GM19463 (cell line): Measurements from ENCODE around the gene CCDC170.

Experiments
- ATAC-seq: cut with Tn5 transposase; IDR thresholded peaks from one replicate; pipeline ENCODE4 v1.9.1; 2021; ENCODE audit warnings: mild to moderate bottlenecking, moderate library complexity; ENCODE audit not compliant: unreplicated experiment

Gene CCDC170

DNA sequence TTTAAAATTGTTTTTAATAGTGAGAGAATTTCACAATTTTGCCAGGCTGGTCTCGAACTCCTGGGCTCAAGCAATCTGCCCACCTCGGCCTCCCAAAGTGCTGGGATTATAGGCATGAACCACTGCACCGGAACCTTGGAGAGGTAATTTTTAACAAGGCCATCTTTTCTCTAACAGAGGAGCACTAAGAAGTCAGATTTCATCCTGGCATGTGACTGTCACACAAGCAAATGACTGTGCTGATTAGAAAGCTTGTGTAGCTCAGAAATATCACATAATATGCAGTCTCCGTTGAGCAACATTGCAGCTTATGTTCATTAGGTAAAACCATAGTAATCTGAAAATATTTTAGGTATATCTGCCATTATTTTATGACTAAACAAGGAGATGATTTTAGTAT lies 156.0 kb downstream of the CCDC170 start:
- no peak for ATAC-seq

DNA sequence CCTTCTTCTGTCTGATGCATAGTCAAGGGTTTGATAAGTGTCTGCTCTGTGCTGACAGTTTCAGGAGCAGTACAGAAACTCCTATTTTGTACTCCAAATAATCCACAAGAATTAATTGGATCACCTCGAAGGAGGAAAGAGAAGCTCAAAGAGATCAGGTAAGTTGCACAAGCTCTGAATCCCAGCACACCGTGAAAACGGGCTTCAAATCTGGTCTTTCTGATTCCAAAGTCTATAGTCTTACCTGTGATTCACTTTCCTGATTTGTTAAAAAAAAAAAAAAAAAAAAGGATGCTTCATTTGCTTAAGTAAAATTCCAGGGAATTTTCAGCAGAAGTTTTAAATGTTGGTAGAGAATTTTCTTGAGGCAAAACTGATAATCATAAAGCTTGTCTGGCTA lies 157.8 kb downstream of the CCDC170 start:
- no peak for ATAC-seq

DNA sequence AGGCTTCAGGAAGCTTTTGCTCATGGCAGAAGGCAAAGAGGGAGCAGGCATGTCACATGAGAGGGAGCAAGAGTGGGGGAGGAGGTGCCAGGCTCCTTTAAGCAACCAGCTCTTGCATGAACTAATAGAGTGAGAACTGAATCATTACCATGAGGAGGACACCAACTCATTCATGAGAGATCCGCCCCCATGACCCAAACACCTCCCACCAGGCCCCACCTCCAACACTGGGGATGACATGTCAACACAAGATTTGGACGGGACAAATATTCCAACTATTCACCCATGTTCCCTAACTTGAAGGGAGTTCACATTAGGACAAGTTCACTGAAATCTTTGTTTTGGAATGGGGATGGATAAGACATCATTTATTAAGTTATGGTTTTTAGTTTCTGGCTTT lies 158.5 kb downstream of the CCDC170 start:
- ATAC-seq: no peak

DNA sequence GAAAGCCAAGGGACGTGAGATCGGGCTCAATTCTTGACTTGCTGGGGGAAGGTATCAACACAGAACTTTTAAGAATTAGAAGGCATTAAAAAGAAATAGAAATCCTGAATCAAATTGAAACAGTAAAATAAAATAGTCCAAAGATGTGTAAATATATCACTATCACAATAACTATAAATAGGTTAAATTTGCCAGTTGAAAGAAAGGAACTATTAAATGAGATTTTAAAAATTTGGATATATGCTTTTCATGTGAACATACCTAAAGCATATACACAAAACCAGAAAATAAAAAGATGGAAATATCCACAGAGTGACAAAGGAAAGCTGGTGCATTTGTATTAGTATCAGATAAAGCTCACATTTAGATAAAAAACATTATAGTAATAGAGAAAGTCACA lies 161.3 kb downstream of the CCDC170 start:
- no peak for ATAC-seq

DNA sequence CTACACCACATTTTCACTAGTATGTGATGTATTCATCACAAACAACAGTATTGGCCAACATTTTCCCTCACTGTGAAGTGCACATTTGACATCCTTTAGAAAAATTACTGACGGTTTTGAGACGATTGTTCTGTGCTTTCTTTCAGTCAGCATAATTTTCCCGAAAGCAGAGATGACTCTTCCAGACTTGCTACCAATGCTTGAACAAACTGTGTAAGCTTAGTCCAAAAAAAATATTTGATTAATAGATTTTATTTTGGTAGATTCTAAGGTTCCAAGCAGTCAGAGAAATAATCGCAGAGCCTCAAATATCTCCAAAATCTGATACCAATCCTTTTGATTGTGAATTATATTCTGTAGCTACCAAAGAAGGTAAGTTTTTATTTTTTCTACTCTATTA lies 162.6 kb downstream of the CCDC170 start:
- no peak for ATAC-seq

DNA sequence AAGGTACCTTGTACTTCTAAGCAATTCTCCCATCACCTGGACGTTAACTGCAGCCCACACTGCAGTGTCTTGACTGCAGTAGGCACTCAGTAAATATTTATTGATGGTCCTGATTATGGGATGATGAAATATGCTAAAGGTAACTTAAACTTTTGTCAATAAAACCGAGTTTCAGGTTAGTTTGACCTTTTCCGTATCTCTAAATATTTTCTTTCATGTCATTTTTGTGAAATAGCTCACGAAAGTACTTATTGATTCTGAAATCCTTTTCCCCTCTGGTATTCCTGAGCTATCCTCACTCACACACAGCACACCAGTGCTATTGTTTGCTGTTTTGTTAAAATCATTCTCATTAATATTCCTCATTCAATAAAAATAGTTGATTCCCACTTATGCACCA lies 164.3 kb downstream of the CCDC170 start:
- ATAC-seq: no peak

DNA sequence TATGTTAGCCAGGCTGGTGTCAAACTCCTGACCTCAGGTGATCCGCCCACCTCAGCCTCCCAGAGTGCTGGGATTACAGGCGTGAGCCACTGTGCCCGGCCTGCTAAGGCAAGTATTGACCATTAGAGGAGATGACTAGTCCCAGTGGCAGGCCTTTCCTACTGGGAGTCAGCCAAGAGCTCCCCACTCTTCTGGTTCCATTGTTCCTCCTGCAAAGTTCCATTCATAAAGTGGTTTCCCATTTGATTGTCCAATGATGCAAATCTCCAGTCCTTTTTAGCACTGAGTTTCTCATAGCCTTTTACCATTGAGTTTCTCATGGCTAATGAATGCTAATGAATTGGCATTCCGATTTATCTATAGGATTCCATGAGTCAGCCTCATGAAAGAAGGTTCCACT lies 165.4 kb downstream of the CCDC170 start:
- ATAC-seq: no peak

DNA sequence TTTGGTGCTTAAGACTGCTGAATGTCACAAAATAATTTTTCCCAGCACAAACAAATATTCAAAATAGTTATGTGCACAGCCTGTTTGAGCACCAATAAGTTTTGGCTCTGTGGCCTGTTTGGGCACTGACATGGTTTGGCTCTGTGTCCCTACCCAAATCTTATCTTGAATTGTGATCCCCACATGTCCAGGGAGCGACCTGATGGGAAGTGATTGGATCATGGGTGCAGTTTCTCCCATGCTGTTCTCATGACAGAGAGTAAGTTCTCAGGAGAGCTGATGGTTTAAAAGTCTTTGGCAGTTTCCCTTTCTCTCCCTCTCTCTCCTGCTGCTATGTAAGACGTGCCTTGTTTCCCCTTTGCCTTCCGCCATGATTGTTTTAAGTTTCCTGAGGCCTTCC lies 167.7 kb downstream of the CCDC170 start:
- no peak for ATAC-seq

DNA sequence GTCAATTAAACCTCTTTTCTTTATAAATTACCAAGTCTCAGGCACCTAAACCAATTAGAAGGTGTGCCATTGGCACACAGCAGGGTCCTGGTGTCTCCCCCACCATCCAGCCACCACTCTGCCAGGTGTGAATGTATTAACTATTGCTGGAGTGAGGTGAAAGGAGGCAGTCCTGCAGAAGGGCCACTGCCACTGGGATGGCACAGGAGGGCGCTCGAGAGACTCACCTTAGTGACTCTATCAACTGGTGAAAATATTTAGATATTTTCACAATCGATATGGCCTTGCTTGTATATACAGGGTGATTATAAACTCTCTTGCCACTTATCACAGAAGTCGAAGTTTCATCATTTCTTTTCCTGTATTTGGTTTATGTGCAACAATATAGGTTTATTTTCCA lies 168.1 kb downstream of the CCDC170 start:
- ATAC-seq: no peak

DNA sequence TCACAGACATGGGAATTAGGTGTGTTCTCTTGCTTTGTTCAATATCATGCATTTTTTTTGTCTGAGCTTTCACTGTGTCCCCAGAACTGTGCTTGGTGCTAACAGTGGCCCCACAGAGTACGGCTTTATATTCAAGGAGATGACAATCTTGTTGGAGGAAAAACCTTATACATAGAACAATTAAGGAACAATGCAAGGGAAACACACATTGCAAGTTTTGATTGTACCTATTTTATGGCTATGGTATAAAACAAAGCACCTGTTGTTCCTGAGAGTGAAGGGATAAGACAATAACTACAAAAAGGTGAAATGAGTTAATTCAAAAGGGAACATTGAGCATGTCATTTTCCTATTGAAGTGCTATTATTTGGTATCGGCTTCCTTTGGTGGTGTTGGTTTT lies 169.7 kb downstream of the CCDC170 start:
- ATAC-seq: no peak

DNA sequence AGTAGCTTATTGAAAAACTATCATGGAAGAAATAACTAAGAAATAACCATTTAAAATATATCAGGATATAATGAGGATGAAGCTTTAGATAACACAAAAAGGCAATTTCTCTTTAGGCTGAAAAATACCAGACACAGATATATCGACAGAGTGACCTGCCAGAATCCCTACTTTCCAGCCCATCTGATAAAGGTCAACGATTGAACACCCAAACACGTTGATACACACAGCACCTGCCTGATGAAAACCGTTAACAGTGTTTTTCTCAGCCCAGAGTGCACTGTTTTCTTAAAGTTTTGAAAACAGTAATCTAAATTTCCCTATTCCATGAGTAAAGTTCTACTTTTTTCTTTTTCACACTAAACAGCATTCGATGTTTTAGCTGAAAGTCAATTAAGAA lies 170.6 kb downstream of the CCDC170 start:
- no peak for ATAC-seq

DNA sequence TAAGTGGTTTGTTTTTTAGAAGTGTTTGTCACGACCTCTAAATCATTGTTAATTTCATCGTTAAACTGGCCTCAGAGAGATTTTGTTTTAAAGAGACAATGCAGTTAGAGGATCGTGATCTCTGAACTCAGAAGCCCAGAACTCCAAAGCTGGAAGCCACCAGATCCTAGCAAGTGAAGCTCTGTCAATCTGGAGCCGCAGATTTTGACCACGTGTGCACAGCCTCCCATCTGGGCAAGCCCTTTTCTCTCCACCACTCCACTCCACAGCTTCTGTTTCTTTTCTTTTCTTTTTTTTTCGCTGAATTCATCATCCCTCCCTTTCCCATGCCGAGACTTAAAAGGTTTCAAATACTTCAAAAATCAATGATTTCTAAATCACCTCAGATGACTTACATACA lies 171.5 kb downstream of the CCDC170 start:
- no peak for ATAC-seq

DNA sequence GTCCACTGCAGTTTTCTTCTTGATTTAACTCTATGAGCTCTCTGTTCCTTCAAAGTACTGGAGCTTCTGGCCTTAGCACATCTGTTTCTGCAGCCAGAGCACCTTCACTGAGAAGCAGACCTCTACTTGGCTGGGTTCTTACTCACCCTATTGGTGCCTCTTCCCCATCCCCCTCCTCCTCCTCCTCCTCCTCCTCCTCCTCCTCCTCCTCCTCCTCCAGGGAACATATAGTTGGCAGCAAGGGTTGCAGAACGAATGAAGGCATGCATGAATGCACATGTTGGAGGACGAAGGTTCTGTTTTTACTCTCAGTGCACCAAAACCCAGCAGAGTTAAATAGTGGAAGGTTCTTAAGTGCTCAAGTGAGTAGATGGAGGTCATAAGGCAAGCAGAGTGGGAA lies 172.7 kb downstream of the CCDC170 start:
- no peak for ATAC-seq

DNA sequence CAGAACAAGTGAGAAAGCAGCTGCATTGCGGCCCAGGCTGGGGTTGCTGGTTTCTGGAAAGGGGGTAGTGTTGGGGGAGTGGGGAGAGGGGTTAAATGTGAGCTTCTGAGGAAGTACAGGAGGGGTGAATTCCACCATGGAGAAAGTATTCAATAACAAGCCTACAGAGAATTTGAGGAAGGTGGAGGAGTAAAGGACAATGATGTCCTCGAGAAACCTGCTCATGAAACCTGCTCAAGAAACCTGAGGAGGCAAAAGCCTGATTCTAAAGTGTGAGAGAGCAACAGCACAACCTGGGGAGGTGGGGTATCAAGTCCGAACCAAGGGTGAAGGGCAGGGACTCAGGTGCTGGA lies 175.4 kb downstream of the CCDC170 start:
- ATAC-seq: no peak

DNA sequence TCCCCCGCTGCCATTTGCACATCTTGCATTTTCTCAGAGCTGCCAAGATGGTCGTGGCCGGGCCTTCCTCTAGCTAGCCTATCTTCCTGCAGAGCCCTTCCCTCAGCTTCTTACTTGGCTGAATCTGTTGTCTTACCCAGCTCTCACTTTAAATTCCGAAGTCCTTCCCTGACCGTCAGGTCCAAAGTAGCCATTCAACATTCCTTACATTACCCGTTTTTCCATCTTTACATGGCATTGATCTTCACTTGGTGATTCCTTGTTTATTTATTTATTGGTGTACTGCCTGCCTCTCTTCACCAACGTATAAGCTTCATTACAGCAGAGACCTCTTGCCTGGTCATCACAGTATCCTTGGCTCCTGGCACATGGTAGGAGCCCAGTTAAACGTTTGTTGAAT lies 176.3 kb downstream of the CCDC170 start:
- no peak for ATAC-seq
